Measurements from ENCODE around the gene DBET. TPM values are rescaled to one million over a fixed set of nuclear protein-coding genes. Genes with fewer than 3 reads are reported as not detected.

Gene DBET
- total and polyA plus RNA-seq, 2 of the 4 experiments (the other 2 are of a cell fraction), result not detected

DNA sequence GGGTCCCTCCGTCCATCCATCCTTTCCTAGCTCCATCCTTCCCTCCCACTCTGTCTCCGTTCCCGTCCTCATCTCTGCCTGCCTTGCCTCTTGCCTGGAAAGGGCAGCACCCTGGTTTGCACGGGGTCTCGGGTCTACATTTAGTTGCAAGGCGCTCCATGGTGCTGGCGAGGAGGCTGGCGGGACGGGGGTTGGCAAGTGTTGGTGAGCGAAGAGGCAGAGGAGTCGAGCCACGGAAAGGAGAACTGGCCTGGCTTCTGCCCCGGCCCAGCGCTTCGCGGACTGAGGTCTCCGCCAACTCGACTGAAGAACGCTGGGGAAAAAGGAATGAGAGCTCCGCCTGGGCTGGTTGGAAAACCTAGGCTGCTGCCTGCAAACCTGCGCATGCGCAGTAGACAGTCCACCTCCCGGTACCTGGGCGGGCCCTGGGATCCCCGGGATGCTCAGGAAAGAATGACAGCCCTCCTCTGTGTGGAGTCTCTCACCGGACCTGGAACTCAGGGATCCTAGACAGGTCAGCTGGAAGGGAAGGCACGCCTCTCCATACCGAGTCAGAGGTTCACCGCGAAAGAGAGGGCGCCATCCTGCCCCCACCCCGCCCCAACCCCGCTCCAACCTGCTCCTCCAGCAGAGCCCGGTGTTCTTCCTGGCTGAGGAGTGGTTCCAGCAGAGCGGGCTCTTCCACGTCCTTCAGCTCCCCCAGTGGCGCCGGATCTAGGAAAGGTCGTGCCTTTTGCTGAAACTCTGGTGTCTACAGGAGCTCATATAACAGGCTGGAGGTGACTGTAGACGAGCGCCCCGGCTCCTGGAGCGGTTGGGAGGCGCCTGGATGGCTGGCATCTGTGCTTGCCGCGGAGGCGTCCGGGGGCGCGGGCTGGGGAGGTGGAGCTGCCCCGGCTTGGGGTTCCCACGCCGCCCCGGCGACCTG, 43.2 kb upstream of the DBET start:
- Histone ChIP-seq H3K56ac (ENCODE audit: extremely low read depth, insufficient read depth, low read length) (no peak overlapping the region), H4K91ac (ENCODE audit: insufficient read depth, low read depth, low read length) (no peak overlapping the region), H3K9me1 (ENCODE audit: insufficient read depth, low read length) (no peaks in the 10 kb centered on the region), H3K9me3 (ENCODE audit: control insufficient read depth, insufficient read depth, low read length) (peaks cover 7% of the 10 kb centered on the region; the same call in 1 of the 2 replicates), H3K4me2 (ENCODE audit: low read depth, low read length) (peak overlapping the region; percentile 52), H3K18ac (ENCODE audit: low read depth, low read length) (no peak overlapping the region), H2AK9ac (replicated peaks; ENCODE audit: low read depth, low read length, poor library complexity) (no peak overlapping the region), H3K4me3 (ENCODE audit: insufficient read depth, low read depth, low read length) (peak overlapping the region; percentile 16; the same call in 1 of the 2 replicates), H3K4me1 (ENCODE audit: control insufficient read depth, insufficient read depth, low read length) (no peaks in the 10 kb centered on the region), H4K5ac (ENCODE audit: low read depth, low read length) (no peak overlapping the region), H4K20me1 (ENCODE audit: insufficient read depth, low read length) (no peaks in the 10 kb centered on the region), H2AK5ac (ENCODE audit: low read depth, low read length) (no peak overlapping the region), H2BK15ac (ENCODE audit: low read depth, low read length) (no peak overlapping the region), H3K79me1 (ENCODE audit: low read depth in 1 of 2, low read length in 2 of 2) (no peaks in the 10 kb centered on the region), H2BK20ac (ENCODE audit: low read depth, low read length) (no peak overlapping the region), H3K27me3 (ENCODE audit: control insufficient read depth, insufficient read depth, low read length) (peaks cover 50% of the 10 kb centered on the region), H3K36me3 (ENCODE audit: control insufficient read depth, insufficient read depth, low read length) (no peaks in the 10 kb centered on the region), H3K4ac (ENCODE audit: low read depth, low read length) (no peak overlapping the region), H3K27ac (ENCODE audit: insufficient read depth, low read length) (no peak overlapping the region), H2AFZ (replicated peaks; ENCODE audit: low read length, poor library complexity) (peak overlapping the region; percentile 32), H3K14ac (replicated peaks; ENCODE audit: low read depth, low read length) (no peak overlapping the region), H2BK120ac (ENCODE audit: low read depth, low read length) (no peak overlapping the region), H4K8ac (ENCODE audit: low read depth in 2 of 2, low read length in 2 of 2) (no peak overlapping the region), H2BK5ac (ENCODE audit: low read depth, low read length, poor library complexity, severe bottlenecking) (no peak overlapping the region), H3K9ac (ENCODE audit: low read depth, low read length) (no peak overlapping the region), H3K23ac (ENCODE audit: low read depth, low read length) (no peak overlapping the region; the same call in 1 of the 2 replicates)
- WGBS, 2 experiments (ENCODE audit: extremely low coverage in 2 of 2, insufficient read length in 1 of 2), result 3% methylated on average over 5 of the region's 55 CpGs; no CpG with 5 or more reads in 1 of the 2 experiments
- dilution Hi-C loops (cut with HindIII; ENCODE audit: low sequenced_read_pairs, unreplicated experiment), result no loop called here
- no TSS peak for BruUV-seq (replicated peaks)
- ATAC-seq (ENCODE audit: low read depth) (peak; percentile 50), DNase-seq (peak; percentile 29)
- intact Hi-C loops (cut with micrococcal nuclease), result no loop called here
- ChIA-PET CTCF (no interaction called here), POLR2A (ENCODE audit: unreplicated experiment) (no interaction called here)
- in situ Hi-C loops (cut with MboI; ENCODE audit: low sequenced_read_pairs), result no loop called here
- TF ChIP-seq, protein P1, sequence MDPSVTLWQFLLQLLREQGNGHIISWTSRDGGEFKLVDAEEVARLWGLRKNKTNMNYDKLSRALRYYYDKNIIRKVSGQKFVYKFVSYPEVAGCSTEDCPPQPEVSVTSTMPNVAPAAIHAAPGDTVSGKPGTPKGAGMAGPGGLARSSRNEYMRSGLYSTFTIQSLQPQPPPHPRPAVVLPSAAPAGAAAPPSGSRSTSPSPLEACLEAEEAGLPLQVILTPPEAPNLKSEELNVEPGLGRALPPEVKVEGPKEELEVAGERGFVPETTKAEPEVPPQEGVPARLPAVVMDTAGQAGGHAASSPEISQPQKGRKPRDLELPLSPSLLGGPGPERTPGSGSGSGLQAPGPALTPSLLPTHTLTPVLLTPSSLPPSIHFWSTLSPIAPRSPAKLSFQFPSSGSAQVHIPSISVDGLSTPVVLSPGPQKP (IDR thresholded peaks at IDR 0.05; ENCODE audit: borderline replicate concordance, low read depth, low read length), result no peak
- TF ChIP-seq, protein P2, sequence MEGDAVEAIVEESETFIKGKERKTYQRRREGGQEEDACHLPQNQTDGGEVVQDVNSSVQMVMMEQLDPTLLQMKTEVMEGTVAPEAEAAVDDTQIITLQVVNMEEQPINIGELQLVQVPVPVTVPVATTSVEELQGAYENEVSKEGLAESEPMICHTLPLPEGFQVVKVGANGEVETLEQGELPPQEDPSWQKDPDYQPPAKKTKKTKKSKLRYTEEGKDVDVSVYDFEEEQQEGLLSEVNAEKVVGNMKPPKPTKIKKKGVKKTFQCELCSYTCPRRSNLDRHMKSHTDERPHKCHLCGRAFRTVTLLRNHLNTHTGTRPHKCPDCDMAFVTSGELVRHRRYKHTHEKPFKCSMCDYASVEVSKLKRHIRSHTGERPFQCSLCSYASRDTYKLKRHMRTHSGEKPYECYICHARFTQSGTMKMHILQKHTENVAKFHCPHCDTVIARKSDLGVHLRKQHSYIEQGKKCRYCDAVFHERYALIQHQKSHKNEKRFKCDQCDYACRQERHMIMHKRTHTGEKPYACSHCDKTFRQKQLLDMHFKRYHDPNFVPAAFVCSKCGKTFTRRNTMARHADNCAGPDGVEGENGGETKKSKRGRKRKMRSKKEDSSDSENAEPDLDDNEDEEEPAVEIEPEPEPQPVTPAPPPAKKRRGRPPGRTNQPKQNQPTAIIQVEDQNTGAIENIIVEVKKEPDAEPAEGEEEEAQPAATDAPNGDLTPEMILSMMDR (conservative IDR thresholded peaks at IDR 0.05; ENCODE audit: low read depth, low read length), result no peak
- TF ChIP-seq MAZ (IDR thresholded peaks at IDR 0.05; ENCODE audit: borderline replicate concordance, low read depth, low read length) (no peak), FOS (IDR thresholded peaks at IDR 0.05; ENCODE audit: low read depth, low read length) (no peak), RCOR1 (IDR thresholded peaks at IDR 0.05; ENCODE audit: insufficient replicate concordance, low read length) (no peak), MXI1 (IDR thresholded peaks at IDR 0.05; ENCODE audit: borderline replicate concordance, low read depth, low read length) (no peak), NFE2L2 (IDR thresholded peaks at IDR 0.05; ENCODE audit: low read depth, low read length) (no peak), BHLHE40 (IDR thresholded peaks at IDR 0.05; ENCODE audit: low read depth, low read length) (no peak), CEBPB (IDR thresholded peaks at IDR 0.05; ENCODE audit: low read depth, low read length) (no peak), SMC3 (IDR thresholded peaks at IDR 0.05; ENCODE audit: low read depth, low read length) (no peak), MAFK (IDR thresholded peaks at IDR 0.05; ENCODE audit: low read depth, low read length) (no peak), POLR2A (IDR thresholded peaks at IDR 0.05; ENCODE audit: low read depth, low read length) (no peak), CHD1 (IDR thresholded peaks at IDR 0.05; ENCODE audit: low read depth, low read length) (no peak), RAD21 (IDR thresholded peaks at IDR 0.05; ENCODE audit: low read length) (no peak)
- TF ChIP-seq, protein P3, sequence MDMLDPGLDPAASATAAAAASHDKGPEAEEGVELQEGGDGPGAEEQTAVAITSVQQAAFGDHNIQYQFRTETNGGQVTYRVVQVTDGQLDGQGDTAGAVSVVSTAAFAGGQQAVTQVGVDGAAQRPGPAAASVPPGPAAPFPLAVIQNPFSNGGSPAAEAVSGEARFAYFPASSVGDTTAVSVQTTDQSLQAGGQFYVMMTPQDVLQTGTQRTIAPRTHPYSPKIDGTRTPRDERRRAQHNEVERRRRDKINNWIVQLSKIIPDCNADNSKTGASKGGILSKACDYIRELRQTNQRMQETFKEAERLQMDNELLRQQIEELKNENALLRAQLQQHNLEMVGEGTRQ (IDR thresholded peaks at IDR 0.05; ENCODE audit: low read depth, low read length), result no peak
